OCI-LY7 (cell line): ENCODE data around the gene TM6SF1. TPM values are rescaled to one million over a fixed set of nuclear protein-coding genes. Genes with fewer than 3 reads are reported as not detected.
A peak's percentile ranks its signal among the peaks of the same experiment; 100 is the strongest.

ENCODE experiments used
- BruUV-seq: library from RNA; stranded (reverse); fragments of 400-500 nt; replicated peaks from 2 replicates; lab custom pipeline; 2021; lab: Mats Ljungman, UMichigan
- CTCF ChIA-PET: fragments of 300-600 bp; sonication (Branson Sonifier 250); formaldehyde crosslinking; loops from one replicate; lab custom pipeline; 2022; ENCODE audit warnings: antibody characterized with exemption; ENCODE audit not compliant: unreplicated experiment; lab: Charles Lee
- POLR2A ChIA-PET: fragments of 300-600 bp; sonication (Branson Sonifier 250); formaldehyde crosslinking; loops from one replicate; lab custom pipeline; 2022; ENCODE audit warnings: antibody characterized with exemption; lab: Charles Lee
- DNase-seq: peaks from one replicate; pipeline ENCODE4 v3.0.0-alpha.2; 2015; ENCODE audit warnings: low spot score
- H2AFZ ChIP-seq: fragments of 200-600 bp; sonication (generic), shearing (Covaris generic); 2 replicates; pipeline ENCODE4 v1.6.1; 2014; ENCODE audit warnings: mild to moderate bottlenecking, antibody characterized with exemption, low read length, moderate library complexity
- H3K27ac ChIP-seq: fragments of 200-600 bp; sonication (generic); 2 replicates; pipeline ENCODE4 v1.5.1; 2014; ENCODE audit warnings: mixed run types, low read depth, mild to moderate bottlenecking, moderate library complexity, low read length, inconsistent platforms; ENCODE audit not compliant: poor library complexity, severe bottlenecking
- H3K36me3 ChIP-seq: fragments of 200-600 bp; sonication (generic); 2 replicates; pipeline ENCODE4 v1.6.1; 2014; ENCODE audit warnings: mild to moderate bottlenecking, antibody characterized with exemption, low read length, moderate library complexity, mixed read lengths; ENCODE audit not compliant: insufficient read depth
- H3K4me1 ChIP-seq: fragments of 200-600 bp; sonication (generic); 2 replicates; pipeline ENCODE4 v1.5.1; 2014; ENCODE audit warnings: mild to moderate bottlenecking, low read length; ENCODE audit not compliant: insufficient read depth, poor library complexity, severe bottlenecking
- H3K4me2 ChIP-seq: fragments of 200-600 bp; sonication (generic); 2 replicates; pipeline ENCODE4 v1.6.1; 2014; ENCODE audit warnings: mild to moderate bottlenecking, low read length
- H3K4me3 ChIP-seq: fragments of 200-600 bp; sonication (generic); 2 replicates; pipeline ENCODE4 v1.5.1; 2014; ENCODE audit warnings: mild to moderate bottlenecking, low read depth, low read length; ENCODE audit not compliant: poor library complexity, severe bottlenecking
- H3K79me2 ChIP-seq: fragments of 200-600 bp; sonication (generic); 2 replicates; pipeline ENCODE4 v1.6.1; 2016; ENCODE audit warnings: low read depth, mild to moderate bottlenecking, low read length, moderate library complexity, mixed read lengths; ENCODE audit not compliant: insufficient read depth
- H3K9me2 ChIP-seq: fragments of 200-600 bp; sonication (generic); 2 replicates; pipeline ENCODE4 v1.6.1; 2016; ENCODE audit warnings: mild to moderate bottlenecking, low read length, mixed read lengths; ENCODE audit not compliant: insufficient read depth
- H3K9me3 ChIP-seq: fragments of 200-600 bp; sonication (generic); 2 replicates; pipeline ENCODE4 v1.6.1; 2014; ENCODE audit warnings: mild to moderate bottlenecking, mixed run types, low read length, mixed read lengths
- H4K20me1 ChIP-seq: fragments of 200-600 bp; sonication (generic); 2 replicates; pipeline ENCODE4 v1.6.1; 2014; ENCODE audit warnings: mild to moderate bottlenecking, antibody characterized with exemption, low read length, moderate library complexity, mixed read lengths; ENCODE audit not compliant: insufficient read depth
- EZH2phosphoT487 ChIP-seq: fragments of 200-600 bp; sonication (generic); IDR thresholded peaks from 2 replicates; pipeline ENCODE4 v1.6.1; 2018; ENCODE audit warnings: low read depth, borderline replicate concordance, mild to moderate bottlenecking, mixed run types, antibody characterized with exemption, low read length, moderate library complexity, mixed read lengths
- intact Hi-C: fragments of 100-400 bp; cut with micrococcal nuclease; formaldehyde crosslinking; loops from one replicate; pipeline ENCODE4 v1.10.0; 2022; ENCODE audit not compliant: unreplicated experiment
- total RNA-seq, 2 experiments: library from RNA; depleted of rRNA in 1 of 2; stranded (reverse); fragments of >200 nt in 1 of 2; shearing (Covaris generic) in 1 of 2; gene quantifications; 2 replicates each; pipeline ENCODE4 v1.2.3, GENCODE V29; 2014 to 2022
- TF ChIP-seq, protein P1 (sequence below): fragments of 200-600 bp; sonication (generic); conservative IDR thresholded peaks from 2 replicates; pipeline ENCODE4 v1.5.1; 2014; ENCODE audit warnings: mild to moderate bottlenecking, antibody characterized with exemption, low read length, moderate library complexity, mixed read lengths

TM6SF1 gene
- total RNA-seq, 2 experiments from 2014 or later = 27.2 to 28.7 TPM

DNA sequence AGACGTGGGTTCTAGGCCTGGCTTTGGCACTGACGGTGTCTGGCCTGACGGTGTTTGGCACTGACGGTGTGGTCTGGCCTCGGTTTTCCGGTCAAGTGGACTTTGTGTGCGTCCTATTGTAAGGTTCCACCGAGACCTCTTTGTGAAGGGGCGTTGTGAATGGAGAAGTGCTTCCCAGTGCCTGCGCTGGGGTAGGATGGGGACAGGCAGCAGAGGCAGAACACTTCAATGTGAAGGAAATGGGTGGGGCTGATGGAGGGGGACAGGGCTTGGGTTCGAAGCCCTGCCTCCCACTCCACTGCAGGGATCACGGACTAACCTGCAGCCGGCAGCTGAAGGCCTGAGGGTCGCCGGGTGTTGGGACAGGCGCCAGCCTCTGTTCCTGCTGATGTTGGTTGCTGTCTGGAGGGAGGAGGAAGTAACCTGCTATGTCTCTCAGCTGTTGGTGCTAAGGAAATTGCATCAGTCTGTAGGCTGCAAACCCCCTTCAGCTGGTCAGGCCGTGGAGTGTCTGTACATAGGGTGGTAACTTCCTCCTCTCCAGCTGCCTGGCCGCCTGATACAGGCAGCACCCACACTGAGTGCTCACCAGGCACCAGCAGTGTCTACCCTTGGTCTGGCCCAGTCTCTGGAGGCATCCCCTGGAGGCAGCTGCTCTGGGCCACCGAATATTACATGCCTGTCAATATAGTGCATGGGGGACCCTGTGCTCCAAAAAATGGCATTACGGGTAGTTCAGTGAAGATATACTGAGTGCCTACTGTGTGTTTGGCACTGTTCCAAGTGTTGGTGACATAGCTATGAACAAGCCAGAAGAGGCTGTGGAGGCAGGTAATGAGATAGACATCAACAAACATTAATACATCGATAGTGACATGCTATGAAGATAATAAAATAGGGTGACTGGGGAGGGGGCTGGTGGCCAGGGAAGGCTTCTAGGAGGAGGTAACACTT lies 1.1 kb downstream of the TM6SF1 start:
- POLR2A ChIA-PET = interaction anchor here (1.0 to 1.1 kb wide), 3 partner anchors 14 to 45 kb away, joined by 3 to 4 read pairs (median 3); no protein-coding TSS in a partner anchor
- peak; percentile 93 for DNase-seq
- peaks cover 8% of the 10 kb centered on the region for H3K36me3 ChIP-seq
- H3K4me1 ChIP-seq = peaks cover 23% of the 10 kb centered on the region
- peak overlapping the region; percentile 88 for H2AFZ ChIP-seq
- H3K9me2 ChIP-seq = no peaks in the 10 kb centered on the region
- CTCF ChIA-PET = no interaction called here
- H3K4me3 ChIP-seq = peak overlapping the region; percentile 74
- intact Hi-C loops = loop anchor here (1.0 to 5.0 kb wide), 4 partner anchors 41 to 301 kb away; partner anchors contain the start of genes BTBD1, C15orf40, FSD2 and HDGFL3
- H3K9me3 ChIP-seq = no peaks in the 10 kb centered on the region
- H3K27ac ChIP-seq = peak overlapping the region; percentile 74
- H4K20me1 ChIP-seq = no peaks in the 10 kb centered on the region
- BruUV-seq = TSS peak; percentile 85
- TF ChIP-seq EZH2phosphoT487 = no peak
- TF ChIP-seq, protein P1, sequence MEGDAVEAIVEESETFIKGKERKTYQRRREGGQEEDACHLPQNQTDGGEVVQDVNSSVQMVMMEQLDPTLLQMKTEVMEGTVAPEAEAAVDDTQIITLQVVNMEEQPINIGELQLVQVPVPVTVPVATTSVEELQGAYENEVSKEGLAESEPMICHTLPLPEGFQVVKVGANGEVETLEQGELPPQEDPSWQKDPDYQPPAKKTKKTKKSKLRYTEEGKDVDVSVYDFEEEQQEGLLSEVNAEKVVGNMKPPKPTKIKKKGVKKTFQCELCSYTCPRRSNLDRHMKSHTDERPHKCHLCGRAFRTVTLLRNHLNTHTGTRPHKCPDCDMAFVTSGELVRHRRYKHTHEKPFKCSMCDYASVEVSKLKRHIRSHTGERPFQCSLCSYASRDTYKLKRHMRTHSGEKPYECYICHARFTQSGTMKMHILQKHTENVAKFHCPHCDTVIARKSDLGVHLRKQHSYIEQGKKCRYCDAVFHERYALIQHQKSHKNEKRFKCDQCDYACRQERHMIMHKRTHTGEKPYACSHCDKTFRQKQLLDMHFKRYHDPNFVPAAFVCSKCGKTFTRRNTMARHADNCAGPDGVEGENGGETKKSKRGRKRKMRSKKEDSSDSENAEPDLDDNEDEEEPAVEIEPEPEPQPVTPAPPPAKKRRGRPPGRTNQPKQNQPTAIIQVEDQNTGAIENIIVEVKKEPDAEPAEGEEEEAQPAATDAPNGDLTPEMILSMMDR = no peak
- H3K79me2 ChIP-seq = no peaks in the 10 kb centered on the region
- H3K4me2 ChIP-seq = peak overlapping the region; percentile 82

DNA sequence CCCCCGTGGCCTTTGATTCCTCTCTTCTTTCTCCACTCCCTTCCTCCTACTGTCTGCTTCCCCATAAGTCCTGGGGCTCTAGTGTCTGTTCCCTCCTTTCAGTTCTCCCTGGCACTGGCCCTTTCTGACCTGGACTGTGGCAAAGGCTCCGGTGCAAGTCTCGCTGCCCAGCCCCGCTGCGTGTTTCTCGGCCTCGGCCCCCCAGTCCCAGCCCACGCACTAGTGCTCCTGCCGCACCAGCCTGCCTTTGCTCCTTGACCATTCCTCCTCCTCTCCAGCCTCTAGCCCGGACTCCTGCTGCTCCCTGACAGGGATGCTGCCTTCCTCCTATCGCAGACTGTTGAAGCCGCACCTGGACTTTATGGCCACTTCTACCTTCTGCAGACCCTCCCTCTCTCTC lies 2.1 kb downstream of the TM6SF1 start:
- Histone ChIP-seq H3K36me3 (peaks cover 16% of the 10 kb centered on the region), H3K9me3 (no peaks in the 10 kb centered on the region), H3K4me1 (peaks cover 23% of the 10 kb centered on the region), H4K20me1 (no peaks in the 10 kb centered on the region), H3K4me2 (peak overlapping the region; percentile 82), H2AFZ (no peak overlapping the region; the same call in 1 of the 2 replicates), H3K27ac (peak overlapping the region; percentile 74), H3K4me3 (peak overlapping the region; percentile 74), H3K9me2 (no peaks in the 10 kb centered on the region), H3K79me2 (no peaks in the 10 kb centered on the region)
- ChIA-PET CTCF (no interaction called here), POLR2A (no interaction called here)
- BruUV-seq = no TSS peak
- intact Hi-C loops = loop anchor here (2.0 to 5.0 kb wide), 2 partner anchors 97 to 302 kb away; partner anchors contain the start of genes FSD2, HDGFL3 and WHAMM
- TF ChIP-seq EZH2phosphoT487 = no peak
- TF ChIP-seq, protein P1 = no peak
- DNase-seq = no peak
